GM21619 (cell line): Measurements from ENCODE around the gene FAM83E.

Experiments
- ATAC-seq: cut with Tn5 transposase; IDR thresholded peaks from one replicate; pipeline ENCODE4 v1.9.1; 2021; ENCODE audit not compliant: unreplicated experiment

The FAM83E gene

GRCh38 chr19:48629297-48629598, 14.4 kb upstream of the FAM83E start:
- no peak for ATAC-seq

GRCh38 chr19:48628486-48629296, 13.8 kb upstream of the FAM83E start:
- ATAC-seq: no peak

- ATAC-seq: no peak
Observed at GRCh38 chr19:48627865-48628314, 13.0 kb upstream of the FAM83E start.

GRCh38 chr19:48627201-48627864, 12.5 kb upstream of the FAM83E start:
- no peak for ATAC-seq

- no peak for ATAC-seq
Observed at GRCh38 chr19:48625891-48626327, 11.0 kb upstream of the FAM83E start.

GRCh38 chr19:48624791-48625723, 10.2 kb upstream of the FAM83E start:
- no peak for ATAC-seq

GRCh38 chr19:48624067-48624594, 9.3 kb upstream of the FAM83E start:
- peak; percentile 53 for ATAC-seq

GRCh38 chr19:48623556-48624066, 8.7 kb upstream of the FAM83E start:
- ATAC-seq: no peak

GRCh38 chr19:48619692-48620585, 5.1 kb upstream of the FAM83E start:
- ATAC-seq: no peak

- ATAC-seq: peak; percentile 79
Observed at GRCh38 chr19:48618916-48619691, 4.2 kb upstream of the FAM83E start, which contains the start of the genes RPL18 and SPHK2. Gene RPL18 (minus strand): TSS chr19:48619178. CDS start chr19:48619143, 35 bp downstream. Gene SPHK2 (plus strand): TSS chr19:48619506. CDS start chr19:48620515, 1,009 bp downstream.

- no peak for ATAC-seq
Observed at GRCh38 chr19:48618278-48618915, 3.5 kb upstream of the FAM83E start.

- ATAC-seq: no peak
Observed at GRCh38 chr19:48617146-48617937, 2.5 kb upstream of the FAM83E start.

GRCh38 chr19:48616491-48617056, 1.7 kb upstream of the FAM83E start:
- ATAC-seq: no peak

GRCh38 chr19:48616041-48616436, 1.2 kb upstream of the FAM83E start:
- ATAC-seq: no peak

GRCh38 chr19:48615231-48616040, 560 bp upstream of the FAM83E start:
- no peak for ATAC-seq

GRCh38 chr19:48613852-48614435, 932 bp downstream of the FAM83E start:
- ATAC-seq: no peak
